HepG2 (cell line): Measurements from ENCODE around the gene SERTAD3. TPM values are rescaled to one million over a fixed set of nuclear protein-coding genes. Genes with fewer than 3 reads are reported as not detected.

ENCODE experiments used
- FOXK2 ChIP-seq: fragments of 450-650 bp; IDR thresholded peaks from 2 replicates; pipeline ENCODE4 v1.6.1; 2016
- IKZF1 ChIP-seq: fragments of 450-650 bp; IDR thresholded peaks from 2 replicates; pipeline ENCODE4 v1.7.1; 2016
- IKZF4 ChIP-seq: sonication (generic); formaldehyde crosslinking; IDR thresholded peaks from 2 replicates; pipeline ENCODE4 v1.5.1; 2020; ENCODE audit warnings: borderline replicate concordance, mild to moderate bottlenecking, low read depth, missing genetic modification reagents; ENCODE audit errors: not compliant biosample characterization
- KLF11 ChIP-seq: IDR thresholded peaks from 2 replicates; pipeline ENCODE4 v1.6.1; 2016; ENCODE audit warnings: missing compliant biosample characterization
- MAFG ChIP-seq: sonication (generic); formaldehyde crosslinking; IDR thresholded peaks from 2 replicates; pipeline ENCODE4 v1.5.1; 2020; ENCODE audit warnings: mild to moderate bottlenecking, missing genetic modification reagents
- MTF1 ChIP-seq: sonication (generic); formaldehyde crosslinking; IDR thresholded peaks from 2 replicates; pipeline ENCODE4 v1.5.0; 2020; ENCODE audit warnings: missing genetic modification reagents
- PAX8 ChIP-seq: sonication (generic); formaldehyde crosslinking; IDR thresholded peaks from 2 replicates; pipeline ENCODE4 v1.8.0; 2022; ENCODE audit warnings: mild to moderate bottlenecking, missing genetic modification reagents, borderline replicate concordance
- PRPF4 ChIP-seq: fragments of 200-400 bp; formaldehyde crosslinking; IDR thresholded peaks from 2 replicates; pipeline ENCODE4 v1.6.1; 2016; ENCODE audit warnings: low read length, low read depth; ENCODE audit not compliant: poor library complexity, severe bottlenecking
- SNAI1 ChIP-seq: sonication (generic); formaldehyde crosslinking; IDR thresholded peaks from 2 replicates; pipeline ENCODE4 v1.5.0; 2020; ENCODE audit warnings: mild to moderate bottlenecking, missing genetic modification reagents, borderline replicate concordance
- ZBTB10 ChIP-seq: sonication (generic); formaldehyde crosslinking; IDR thresholded peaks from 2 replicates; pipeline ENCODE4 v1.4.0; 2020; ENCODE audit warnings: missing genetic modification reagents, borderline replicate concordance
- ZKSCAN5 ChIP-seq: sonication (generic); formaldehyde crosslinking; IDR thresholded peaks from 2 replicates; pipeline ENCODE4 v1.5.1; 2020; ENCODE audit warnings: mild to moderate bottlenecking, missing genetic modification reagents
- ZNF382 ChIP-seq: sonication (generic); formaldehyde crosslinking; IDR thresholded peaks from 2 replicates; pipeline ENCODE4 v1.5.0; 2020; ENCODE audit warnings: missing genetic modification reagents, mild to moderate bottlenecking, borderline replicate concordance
- ZNF619 ChIP-seq: sonication (generic); formaldehyde crosslinking; IDR thresholded peaks from 2 replicates; pipeline ENCODE4 v1.4.0; 2020; ENCODE audit warnings: mild to moderate bottlenecking, missing genetic modification reagents
- ZNF784 ChIP-seq: sonication (generic); formaldehyde crosslinking; IDR thresholded peaks from 2 replicates; pipeline ENCODE4 v1.5.1; 2020; ENCODE audit warnings: missing genetic modification reagents, mild to moderate bottlenecking, borderline replicate concordance
- ZNF850 ChIP-seq: sonication (generic); formaldehyde crosslinking; conservative IDR thresholded peaks from 2 replicates; pipeline ENCODE4 v1.9.0; 2021; ENCODE audit warnings: mild to moderate bottlenecking, missing genetic modification reagents
- polyA plus RNA-seq, 8 experiments: library from polyadenylated mRNA; depleted of rRNA in 3 of 8; stranded (reverse) in 7 of 8; unstranded in 1 of 8; fragments of >200 nt; fragmentation: Illumina TruSeq in 4 of 8; extraction: Trizol in 4 of 8; gene quantifications; 2 replicates each; pipeline versions ENCODE4 v1.2.1 to v1.2.3, GENCODE V29; 2011 to 2016; ENCODE audit warnings: low read depth in 4 of 8, missing spikeins in 1 of 8, mixed read lengths in 1 of 8; ENCODE audit not compliant: insufficient read depth in 1 of 8
- total RNA-seq, 5 experiments: library from RNA; depleted of rRNA; stranded (reverse); fragments of >200 nt; fragmentation: Illumina TruSeq; extraction: Trizol; gene quantifications; 2 replicates each; pipeline ENCODE4 v1.2.3, GENCODE V29; 2016; ENCODE audit warnings: low read depth in 1 of 5
- TF ChIP-seq, protein P1 (sequence below): sonication (generic); formaldehyde crosslinking; IDR thresholded peaks from 2 replicates; pipeline ENCODE4 v1.4.0; 2020; ENCODE audit warnings: missing genetic modification reagents, mild to moderate bottlenecking, borderline replicate concordance
- TF ChIP-seq, protein P2 (sequence below): sonication (generic); formaldehyde crosslinking; IDR thresholded peaks from 2 replicates; pipeline ENCODE4 v1.4.0; 2020; ENCODE audit warnings: missing genetic modification reagents, borderline replicate concordance
- TF ChIP-seq, protein P3 (sequence below): sonication (generic); formaldehyde crosslinking; IDR thresholded peaks from 2 replicates; pipeline ENCODE4 v1.5.1; 2020; ENCODE audit warnings: mild to moderate bottlenecking, missing genetic modification reagents, moderate library complexity

The SERTAD3 gene
- total and polyA plus RNA-seq, 2 of the 13 experiments (the other 11 are each of a cell fraction or from before 2014, with no cell fraction given), result 9.6 to 16.9 TPM

DNA sequence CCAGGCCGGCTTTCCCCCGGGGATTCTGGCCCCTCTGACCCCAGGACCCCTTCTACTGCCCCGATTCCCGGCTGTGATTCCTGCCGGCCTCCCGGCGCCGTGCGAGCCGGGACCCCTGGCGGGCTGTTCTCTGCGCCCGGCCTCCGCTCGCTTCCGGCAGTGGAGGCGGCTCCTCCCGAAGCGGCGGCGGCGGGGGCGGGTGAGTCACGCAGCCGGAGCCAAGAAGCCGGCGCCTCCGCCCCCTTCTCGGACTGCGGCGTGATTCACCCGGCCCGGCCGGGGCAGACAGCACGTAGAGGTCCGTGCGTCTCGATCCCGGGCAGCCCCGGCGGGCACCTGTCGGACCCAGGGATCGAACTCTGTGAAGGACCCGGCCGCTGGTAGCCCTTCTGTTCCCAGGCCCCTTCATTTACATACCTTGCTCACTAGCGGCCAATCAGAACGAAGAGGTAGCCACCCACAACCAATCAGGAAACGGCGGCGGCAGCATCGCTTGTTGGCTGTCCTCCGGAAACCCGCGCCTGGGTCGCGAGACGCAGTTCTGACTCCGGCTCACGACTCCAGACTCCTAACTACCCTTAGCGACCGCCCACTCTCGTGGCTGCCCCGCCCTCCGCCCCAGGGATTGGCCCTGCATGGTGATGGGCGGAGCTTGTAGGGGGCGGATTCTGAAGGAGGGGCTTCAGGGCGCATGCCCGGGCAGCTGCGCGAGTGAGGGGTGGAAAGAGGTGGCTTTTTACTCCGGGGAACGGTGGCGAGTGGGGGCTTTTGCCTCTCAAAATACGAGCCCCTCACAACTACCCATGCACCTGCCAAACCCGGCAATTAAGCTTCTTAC, 18.5 kb downstream of the SERTAD3 start, which contains the start of gene SERTAD1 (continued):
- no peak; the same call in 1 of the 2 replicates for TF ChIP-seq ZNF784 (CRISPR knock-in tag)
- 0 out of 2 replicates have a peak, but pooled peaks have one; percentile 22 for TF ChIP-seq KLF11 (CRISPR knock-in tag)
- no peak for TF ChIP-seq SNAI1 (CRISPR knock-in tag)
- no peak for TF ChIP-seq ZBTB10 (CRISPR knock-in tag)
- no peak for TF ChIP-seq ZNF619
- TF ChIP-seq ZNF850 (CRISPR knock-in tag), result no peak
- TF ChIP-seq PAX8 (CRISPR knock-in tag), result no peak
- TF ChIP-seq, protein P1, sequence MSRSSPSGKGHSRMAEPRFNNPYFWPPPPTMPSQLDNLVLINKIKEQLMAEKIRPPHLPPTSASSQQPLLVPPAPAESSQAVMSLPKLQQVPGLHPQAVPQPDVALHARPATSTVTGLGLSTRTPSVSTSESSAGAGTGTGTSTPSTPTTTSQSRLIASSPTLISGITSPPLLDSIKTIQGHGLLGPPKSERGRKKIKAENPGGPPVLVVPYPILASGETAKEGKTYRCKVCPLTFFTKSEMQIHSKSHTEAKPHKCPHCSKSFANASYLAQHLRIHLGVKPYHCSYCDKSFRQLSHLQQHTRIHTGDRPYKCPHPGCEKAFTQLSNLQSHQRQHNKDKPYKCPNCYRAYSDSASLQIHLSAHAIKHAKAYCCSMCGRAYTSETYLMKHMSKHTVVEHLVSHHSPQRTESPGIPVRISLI (CRISPR knock-in tag), result peak; percentile 37; the same call in 1 of the 2 replicates
- no peak for TF ChIP-seq PRPF4
- TF ChIP-seq FOXK2, result no peak
- TF ChIP-seq, protein P2, sequence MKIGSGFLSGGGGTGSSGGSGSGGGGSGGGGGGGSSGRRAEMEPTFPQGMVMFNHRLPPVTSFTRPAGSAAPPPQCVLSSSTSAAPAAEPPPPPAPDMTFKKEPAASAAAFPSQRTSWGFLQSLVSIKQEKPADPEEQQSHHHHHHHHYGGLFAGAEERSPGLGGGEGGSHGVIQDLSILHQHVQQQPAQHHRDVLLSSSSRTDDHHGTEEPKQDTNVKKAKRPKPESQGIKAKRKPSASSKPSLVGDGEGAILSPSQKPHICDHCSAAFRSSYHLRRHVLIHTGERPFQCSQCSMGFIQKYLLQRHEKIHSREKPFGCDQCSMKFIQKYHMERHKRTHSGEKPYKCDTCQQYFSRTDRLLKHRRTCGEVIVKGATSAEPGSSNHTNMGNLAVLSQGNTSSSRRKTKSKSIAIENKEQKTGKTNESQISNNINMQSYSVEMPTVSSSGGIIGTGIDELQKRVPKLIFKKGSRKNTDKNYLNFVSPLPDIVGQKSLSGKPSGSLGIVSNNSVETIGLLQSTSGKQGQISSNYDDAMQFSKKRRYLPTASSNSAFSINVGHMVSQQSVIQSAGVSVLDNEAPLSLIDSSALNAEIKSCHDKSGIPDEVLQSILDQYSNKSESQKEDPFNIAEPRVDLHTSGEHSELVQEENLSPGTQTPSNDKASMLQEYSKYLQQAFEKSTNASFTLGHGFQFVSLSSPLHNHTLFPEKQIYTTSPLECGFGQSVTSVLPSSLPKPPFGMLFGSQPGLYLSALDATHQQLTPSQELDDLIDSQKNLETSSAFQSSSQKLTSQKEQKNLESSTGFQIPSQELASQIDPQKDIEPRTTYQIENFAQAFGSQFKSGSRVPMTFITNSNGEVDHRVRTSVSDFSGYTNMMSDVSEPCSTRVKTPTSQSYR (CRISPR knock-in tag), result no peak
- no peak for TF ChIP-seq ZNF382
- no peak for TF ChIP-seq IKZF1
- TF ChIP-seq MAFG (CRISPR knock-in tag), result no peak
- no peak for TF ChIP-seq ZKSCAN5 (CRISPR knock-in tag)
- TF ChIP-seq, protein P3, sequence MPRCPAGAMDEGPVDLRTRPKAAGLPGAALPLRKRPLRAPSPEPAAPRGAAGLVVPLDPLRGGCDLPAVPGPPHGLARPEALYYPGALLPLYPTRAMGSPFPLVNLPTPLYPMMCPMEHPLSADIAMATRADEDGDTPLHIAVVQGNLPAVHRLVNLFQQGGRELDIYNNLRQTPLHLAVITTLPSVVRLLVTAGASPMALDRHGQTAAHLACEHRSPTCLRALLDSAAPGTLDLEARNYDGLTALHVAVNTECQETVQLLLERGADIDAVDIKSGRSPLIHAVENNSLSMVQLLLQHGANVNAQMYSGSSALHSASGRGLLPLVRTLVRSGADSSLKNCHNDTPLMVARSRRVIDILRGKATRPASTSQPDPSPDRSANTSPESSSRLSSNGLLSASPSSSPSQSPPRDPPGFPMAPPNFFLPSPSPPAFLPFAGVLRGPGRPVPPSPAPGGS (CRISPR knock-in tag), result peak; percentile 30; the same call in 1 of the 2 replicates
- no peak for TF ChIP-seq MTF1 (CRISPR knock-in tag)
- TF ChIP-seq IKZF4, result no peak
